ELF-1 (cell line): ENCODE data around the gene INPP5A.

Experiments
- DNase-seq: peaks from one replicate; pipeline ENCODE4 v3.0.0-alpha.2; 2016; ENCODE audit warnings: low read depth, low spot score

INPP5A gene

GRCh38 chr10:132626761-132627665, 89.4 kb downstream of the INPP5A start:
- no peak for DNase-seq

GRCh38 chr10:132627666-132628531, 90.3 kb downstream of the INPP5A start:
- DNase-seq = peak; percentile 44

- DNase-seq = no peak
These were observed 91.6 kb downstream of the INPP5A start for GRCh38 chr10:132628966-132629900.

- no peak for DNase-seq
These were observed 92.6 kb downstream of the INPP5A start for GRCh38 chr10:132630156-132630555.

- no peak for DNase-seq
These were observed 93.2 kb downstream of the INPP5A start for GRCh38 chr10:132630666-132631337.

GRCh38 chr10:132631338-132631735, 93.8 kb downstream of the INPP5A start:
- no peak for DNase-seq

- DNase-seq = no peak
These were observed 94.5 kb downstream of the INPP5A start for GRCh38 chr10:132632091-132632561.

GRCh38 chr10:132632851-132633684, 95.5 kb downstream of the INPP5A start:
- no peak for DNase-seq

- DNase-seq = no peak
These were observed 96.8 kb downstream of the INPP5A start for GRCh38 chr10:132634241-132634946.

GRCh38 chr10:132634947-132635271, 97.3 kb downstream of the INPP5A start:
- no peak for DNase-seq

- no peak for DNase-seq
These were observed 98.8 kb downstream of the INPP5A start for GRCh38 chr10:132636358-132636757.

GRCh38 chr10:132637477-132638129, 100.0 kb downstream of the INPP5A start:
- DNase-seq = peak; percentile 74

- no peak for DNase-seq
These were observed 100.5 kb downstream of the INPP5A start for GRCh38 chr10:132638130-132638515.

GRCh38 chr10:132639470-132639869, 101.9 kb downstream of the INPP5A start:
- no peak for DNase-seq

- DNase-seq = no peak
These were observed 102.9 kb downstream of the INPP5A start for GRCh38 chr10:132640326-132641125.

- no peak for DNase-seq
These were observed 103.8 kb downstream of the INPP5A start for GRCh38 chr10:132641401-132641800.

- no peak for DNase-seq
These were observed 104.6 kb downstream of the INPP5A start for GRCh38 chr10:132641966-132642731.
